ENCODE measurements around the gene IL23R. TPM values are rescaled to one million over a fixed set of nuclear protein-coding genes. Genes with fewer than 3 reads are reported as not detected.

The IL23R gene
- total and polyA plus RNA-seq, 2 of the 8 experiments (the other 6 are each of a cell fraction or from before 2014, with no cell fraction given): not detected

DNA sequence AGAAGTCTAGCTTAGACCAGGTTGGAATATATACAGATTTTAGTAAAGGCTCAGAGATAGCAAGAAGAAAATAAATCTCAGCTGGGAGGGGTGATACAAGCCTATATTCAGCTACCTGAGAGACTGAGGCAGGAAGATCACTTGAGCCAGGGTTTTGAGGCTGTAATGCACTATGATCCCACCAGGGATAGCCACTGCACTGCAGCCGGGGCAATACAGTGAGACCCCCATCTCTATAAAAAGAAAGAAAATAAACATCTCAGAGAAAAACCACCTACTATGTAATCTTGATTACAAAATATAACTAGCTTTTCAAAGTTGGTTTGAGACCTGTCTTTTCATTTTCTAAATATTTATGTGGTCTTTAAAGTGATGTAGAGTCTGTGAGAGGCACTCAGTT lies 47.7 kb downstream of the IL23R start:
- no peak overlapping the region for H2BK20ac ChIP-seq (ENCODE audit: low read length)
- H2BK15ac ChIP-seq (ENCODE audit: low read length): no peak overlapping the region
- H4K20me1 ChIP-seq (replicated peaks in 1 of 2; ENCODE audit: control insufficient read depth in 1 of 2, insufficient read depth in 2 of 2, low read length in 2 of 2): no peaks in the 10 kb centered on the region
- H3K36me3 ChIP-seq (ENCODE audit: control insufficient read depth in 2 of 4, insufficient read depth in 4 of 4, low read length in 3 of 4): no peaks in the 10 kb centered on the region
- no peak for DNase-seq (ENCODE audit: low read depth in 1 of 2, low spot score in 2 of 2)
- H3K27ac ChIP-seq (ENCODE audit: low read depth, low read length): no peak overlapping the region
- TF ChIP-seq USF2 (IDR thresholded peaks at IDR 0.05; ENCODE audit: low read length): no peak
- TF ChIP-seq CTCF (IDR thresholded peaks at IDR 0.05; ENCODE audit: control extremely low read depth in 1 of 3, insufficient read depth in 1 of 3, low read depth in 1 of 3, low read length in 3 of 3): no peak
- no peak for TF ChIP-seq HDAC6 (IDR thresholded peaks at IDR 0.05; ENCODE audit: low read depth, low read length)
- TF ChIP-seq PHF8 (conservative IDR thresholded peaks at IDR 0.05; ENCODE audit: low read depth, low read length): no peak
- no peak overlapping the region for H2BK12ac ChIP-seq (ENCODE audit: low read depth, low read length)
- no peak overlapping the region for H3K14ac ChIP-seq (ENCODE audit: insufficient read length)
- H3K4ac ChIP-seq (replicated peaks; ENCODE audit: insufficient read length, low read depth, low read length): no peak overlapping the region
- H4K5ac ChIP-seq (ENCODE audit: insufficient read length, low read depth, low read length): no peak overlapping the region
- WGBS, 2 experiments (ENCODE audit: extremely low coverage in 1 of 2, insufficient coverage in 1 of 2, insufficient read length in 1 of 2, insufficient replicate concordance in 2 of 2, low coverage in 1 of 2, low lambda C conversion rate in 2 of 2, missing lambda C conversion rate in 1 of 2): 90% methylated on average over 1 of the region's 1 CpG; no CpG with 5 or more reads in 1 of the 2 experiments
- H3K18ac ChIP-seq (ENCODE audit: extremely low read depth, low read length): no peak overlapping the region
- H3K4me3 ChIP-seq (ENCODE audit: extremely low read depth in 1 of 4, insufficient read depth in 2 of 4, low read depth in 3 of 4, low read length in 4 of 4): no peak overlapping the region
- no peak overlapping the region for H2AFZ ChIP-seq (ENCODE audit: low read length)
- H2AK5ac ChIP-seq (ENCODE audit: low read depth, low read length): no peak overlapping the region
- H3K4me2 ChIP-seq (ENCODE audit: insufficient read depth in 1 of 2, low read depth in 2 of 2, low read length in 2 of 2): no peak overlapping the region
- FAIRE-seq: no peak
- no peak overlapping the region for H2BK120ac ChIP-seq (replicated peaks; ENCODE audit: low read depth, low read length)
- H3K79me1 ChIP-seq (ENCODE audit: low read depth, low read length): no peaks in the 10 kb centered on the region
- no peak overlapping the region for H4K91ac ChIP-seq (replicated peaks; ENCODE audit: insufficient read length, low read length)
- no peaks in the 10 kb centered on the region for H3K23me2 ChIP-seq (ENCODE audit: low read depth, low read length)
- peaks cover 0 to 2% (median 0%) of the 10 kb centered on the region in 4 experiments; a peak in 1 of 7 replicates for H3K4me1 ChIP-seq (replicated peaks in 1 of 4; ENCODE audit: control insufficient read depth in 3 of 4, insufficient read depth in 4 of 4, low read length in 3 of 4)
- POLR2A ChIA-PET (ENCODE audit: partially characterized antibody): interaction anchor here (1.1 kb wide), 1 partner anchor 216 kb away, joined by 4 read pairs; the partner anchor contains the start of gene SERBP1
- no peak overlapping the region for H3K9ac ChIP-seq (replicated peaks in 1 of 4; ENCODE audit: extremely low read depth in 1 of 4, low read depth in 3 of 4, low read length in 3 of 4)
- H3K79me2 ChIP-seq (ENCODE audit: control insufficient read depth in 1 of 2, insufficient read depth in 2 of 2, low read length in 2 of 2): no peaks in the 10 kb centered on the region
- H4K8ac ChIP-seq (ENCODE audit: extremely low read depth, insufficient read depth, low read length): no peak overlapping the region
- CTCF ChIA-PET (ENCODE audit: partially characterized antibody): interaction anchor here (0.7 to 9.8 kb wide), 89 partner anchors 9 to 726 kb away, joined by 3 to 176 read pairs (median 6); partner anchors contain the start of genes C1orf141 and IL23R
- no peaks in the 10 kb centered on the region for H3K27me3 ChIP-seq (replicated peaks in 1 of 4; ENCODE audit: control insufficient read depth in 3 of 4, extremely low read depth in 1 of 4, insufficient read depth in 3 of 4, low read length in 3 of 4)
- no peak overlapping the region for H3K23ac ChIP-seq (ENCODE audit: insufficient read length)
- H3K56ac ChIP-seq (replicated peaks; ENCODE audit: insufficient read length, low read depth, low read length): no peak overlapping the region
- no peaks in the 10 kb centered on the region for H3K9me3 ChIP-seq (ENCODE audit: insufficient read depth in 2 of 2, low read depth in 1 of 2, low read length in 1 of 2)
- no peak overlapping the region for H2BK5ac ChIP-seq (ENCODE audit: low read depth, low read length)

Measured in H1 (cell line).